IMR-90 (cell line): ENCODE measurements around the gene PSMG3. TPM values are rescaled to one million over a fixed set of nuclear protein-coding genes. Genes with fewer than 3 reads are reported as not detected.

Experiments used
- polyA plus RNA-seq, 3 experiments: library from polyadenylated mRNA; depleted of rRNA; stranded (reverse); fragments of >200 nt; gene quantifications; 2 replicates each; pipeline ENCODE4 v1.2.3, GENCODE V29; 2012; ENCODE audit warnings: low replicate concordance in 1 of 3
- total RNA-seq: library from RNA; depleted of rRNA; stranded (reverse); fragments of >200 nt; gene quantifications from 2 replicates; pipeline ENCODE4 v1.2.3, GENCODE V29; 2012; rRNA removed

Gene PSMG3
- total and polyA plus RNA-seq, 2 of the 4 experiments (the other 2 are of a cell fraction), result 37.3 to 54.1 TPM

Other genes starting within 250 kb of the PSMG3 start
- gene MICALL2, start 110.6 kb downstream of the PSMG3 start, total RNA-seq, result 6.1 and 6.6 TPM in 2 replicates
- 34.1 and 37.2 TPM in 2 replicates for gene MICALL2, start 110.6 kb downstream of the PSMG3 start, polyA plus RNA-seq (2012; rRNA removed)
- gene INTS1, start 65.6 kb downstream of the PSMG3 start, total RNA-seq, result 9.3 and 10.0 TPM in 2 replicates
- gene INTS1, start 65.6 kb downstream of the PSMG3 start, polyA plus RNA-seq (2012; rRNA removed), result 40.1 and 47.1 TPM in 2 replicates
- gene MAFK, start 39.3 kb downstream of the PSMG3 start, total RNA-seq, result 16.4 and 19.2 TPM in 2 replicates
- gene MAFK, start 39.3 kb downstream of the PSMG3 start, polyA plus RNA-seq (2012; rRNA removed), result 27.1 and 27.9 TPM in 2 replicates
- gene TMEM184A, start 13.8 kb downstream of the PSMG3 start, total RNA-seq, result 0.28 and 0.36 TPM in 2 replicates
- gene TMEM184A, start 13.8 kb downstream of the PSMG3 start, polyA plus RNA-seq (2012; rRNA removed), result 1.9 TPM in 2 replicates
- gene ELFN1, start 100.2 kb upstream of the PSMG3 start, total RNA-seq, result 1.6 and 2.2 TPM in 2 replicates
- gene ELFN1, start 100.2 kb upstream of the PSMG3 start, polyA plus RNA-seq (2012; rRNA removed), result 5.2 and 7.8 TPM in 2 replicates